Measurements from ENCODE around the gene SHC2.

DNA sequence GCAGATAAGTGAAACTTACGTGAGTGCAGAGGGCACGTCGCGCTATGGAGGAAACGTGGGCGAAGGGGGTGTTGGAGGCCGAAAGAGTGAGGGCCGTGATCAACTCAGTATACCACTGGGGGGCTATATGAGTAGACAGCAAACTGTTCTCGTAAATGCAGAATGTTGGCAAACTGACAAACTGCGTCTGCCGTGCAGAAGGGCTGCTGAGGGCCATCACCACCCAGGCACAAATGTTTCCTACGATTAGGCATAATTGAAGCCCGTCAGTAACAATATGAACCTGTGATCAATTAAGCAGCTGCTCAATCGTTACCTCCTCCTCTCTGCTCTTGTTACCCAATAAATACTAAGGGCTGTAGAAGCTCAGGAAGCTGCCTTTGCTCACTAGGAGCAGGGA is 18.1 kb upstream of the SHC2 start:
- TF ChIP-seq CTCF (IDR thresholded peaks at IDR 0.05; ENCODE audit: control extremely low read depth in 1 of 3, insufficient read depth in 1 of 3, low read depth in 1 of 3, low read length in 3 of 3) (no peak), RAD21 (IDR thresholded peaks at IDR 0.05 in 1 of 2, conservative IDR thresholded peaks at IDR 0.05 in 1 of 2; ENCODE audit: low read depth in 2 of 2, low read length in 2 of 2) (no peak)

All from H1 (cell line).